ENCODE data around the gene FBXO31.
"Not testable (repeated sequence)": the region's sequence is repeated elsewhere in the genome, so short reads cannot be mapped to it uniquely, and the experiment has no call there.

The FBXO31 gene

DNA sequence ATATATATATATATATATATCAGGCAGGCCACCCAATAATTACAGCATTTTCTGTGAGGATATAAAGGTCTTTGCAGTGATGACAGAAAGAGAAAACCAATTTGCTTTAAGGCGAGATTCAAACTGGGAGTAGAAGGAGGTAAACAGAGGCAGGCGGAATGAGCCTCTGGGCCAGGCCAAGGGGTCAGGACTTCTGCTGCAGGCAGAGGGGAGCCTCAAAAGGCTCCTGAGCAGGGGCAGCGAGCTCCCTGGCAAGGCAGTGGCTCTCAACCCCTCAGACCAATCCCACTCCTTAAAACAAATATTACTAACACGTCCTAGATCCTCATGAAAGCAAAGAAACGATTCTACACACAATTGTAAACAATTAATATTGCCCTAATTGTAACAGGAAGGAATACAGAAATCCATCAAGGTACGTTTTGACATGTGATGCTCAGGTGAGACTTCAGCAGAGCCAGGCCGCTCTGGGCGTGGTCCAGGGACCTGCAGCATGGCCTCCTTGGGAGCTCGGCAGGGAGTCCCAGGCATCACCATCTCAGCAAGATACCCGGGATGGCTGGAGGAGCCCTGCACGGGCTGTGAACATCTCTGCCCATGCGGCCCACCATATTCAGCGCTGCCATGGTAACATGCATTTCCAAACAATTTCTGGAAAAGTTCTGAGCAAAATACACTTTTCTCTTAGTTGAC, 18.4 kb downstream of the FBXO31 start:
- DNase-seq (ENCODE audit: low read depth in 1 of 2, low spot score in 1 of 2) = no peak

DNA sequence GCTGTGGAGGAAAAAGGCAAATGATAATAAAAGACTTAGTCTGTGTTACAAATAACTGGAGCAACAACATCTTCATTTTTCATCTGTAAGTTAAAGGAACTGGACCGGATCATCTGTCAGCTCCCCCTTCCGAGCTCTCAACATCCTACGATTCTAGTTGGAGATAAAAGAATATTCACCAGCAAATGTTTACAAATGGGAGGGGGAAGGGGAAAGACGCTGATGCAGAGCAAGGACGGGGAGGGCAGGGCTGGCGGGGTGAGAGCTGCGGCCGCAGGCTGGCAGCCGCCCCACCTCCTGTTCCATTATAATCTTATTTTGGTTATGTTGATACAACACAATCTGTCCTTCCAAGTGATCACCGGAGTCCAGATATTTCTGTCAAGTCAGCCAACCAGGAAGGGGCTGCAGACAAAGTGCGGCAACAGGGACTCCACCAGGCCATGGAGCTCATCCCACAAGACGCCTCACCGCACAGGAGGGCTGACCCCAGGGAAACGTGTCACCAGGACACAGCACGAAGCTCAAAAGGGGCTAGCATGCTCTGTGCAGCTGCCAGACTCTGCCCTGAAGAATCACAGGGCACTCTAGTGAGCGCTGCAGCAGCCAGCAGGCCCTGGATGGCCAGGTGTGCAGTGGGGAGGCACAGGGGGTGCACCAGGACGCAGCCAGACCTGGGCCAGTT, 19.7 kb downstream of the FBXO31 start:
- DNase-seq (ENCODE audit: low read depth in 1 of 2, low spot score in 1 of 2) = no peak

DNA sequence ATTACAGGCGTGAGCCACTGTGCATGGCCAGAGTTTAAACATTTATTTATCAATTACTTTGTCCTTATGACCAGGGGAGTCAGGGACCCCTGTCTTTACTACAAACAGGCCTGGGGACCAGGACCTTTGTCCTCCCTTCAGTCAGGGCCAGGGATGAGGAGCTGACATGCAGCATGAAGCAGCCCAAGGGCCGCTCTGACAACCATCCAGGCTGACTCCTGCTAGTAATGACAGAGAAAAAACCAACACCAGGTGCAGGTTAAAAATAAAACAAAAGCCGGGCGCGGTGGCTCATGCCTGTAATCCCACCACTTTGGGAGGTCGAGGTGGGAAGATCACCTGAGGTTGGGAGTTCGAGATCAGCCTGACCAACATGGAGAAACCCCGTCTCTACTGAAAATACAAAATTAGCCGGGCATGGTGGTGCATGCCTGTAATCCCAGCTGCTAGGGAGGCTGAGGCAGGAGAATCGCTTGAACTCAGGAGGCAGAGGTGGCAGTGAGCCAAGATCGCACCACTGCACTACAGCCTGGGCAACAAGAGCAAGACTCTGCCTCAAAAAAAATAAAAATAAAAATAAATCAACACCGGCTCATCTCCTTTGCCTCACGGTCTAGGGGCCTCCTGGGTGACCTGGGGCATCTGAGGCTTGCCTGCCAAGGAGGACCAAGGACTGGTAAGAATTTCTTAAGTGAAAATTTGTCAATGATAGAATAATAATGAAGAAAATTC, 20.6 kb downstream of the FBXO31 start:
- not testable (repeated sequence) for DNase-seq (ENCODE audit: low read depth in 1 of 2, low spot score in 1 of 2)

DNA sequence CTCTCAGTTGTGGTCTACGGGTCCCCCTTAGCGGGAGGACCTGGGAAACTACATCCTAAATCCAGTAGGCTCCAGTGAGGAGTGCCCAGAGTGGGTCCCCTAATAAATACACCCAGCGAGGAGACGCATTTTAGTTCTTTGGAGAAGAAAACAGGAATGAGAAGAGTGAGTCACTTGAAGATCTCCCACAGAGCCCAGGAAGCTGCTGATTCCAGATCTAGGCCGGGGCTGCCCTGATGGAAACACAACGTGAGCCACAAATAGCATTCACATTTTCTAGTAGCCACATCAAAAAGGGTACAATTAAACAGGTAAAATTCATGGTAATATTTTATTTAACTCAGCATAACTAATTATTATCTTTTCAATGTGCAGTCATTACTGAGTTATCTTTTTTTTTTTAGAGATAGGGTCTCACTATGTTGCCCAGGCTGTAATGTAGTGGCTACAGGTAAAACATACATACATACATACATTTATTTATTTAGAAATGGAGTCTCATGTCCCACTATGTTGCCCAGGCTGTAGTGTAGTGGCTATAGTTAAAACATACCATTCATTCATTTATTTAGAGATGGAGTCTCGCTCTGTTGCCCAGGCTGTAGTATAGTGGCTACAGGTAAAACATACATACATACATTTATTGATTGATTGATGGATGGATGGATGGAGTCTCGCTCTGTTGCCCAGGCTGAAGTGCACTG, 21.5 kb downstream of the FBXO31 start:
- DNase-seq (ENCODE audit: low read depth in 1 of 2, low spot score in 1 of 2) = no peak

DNA sequence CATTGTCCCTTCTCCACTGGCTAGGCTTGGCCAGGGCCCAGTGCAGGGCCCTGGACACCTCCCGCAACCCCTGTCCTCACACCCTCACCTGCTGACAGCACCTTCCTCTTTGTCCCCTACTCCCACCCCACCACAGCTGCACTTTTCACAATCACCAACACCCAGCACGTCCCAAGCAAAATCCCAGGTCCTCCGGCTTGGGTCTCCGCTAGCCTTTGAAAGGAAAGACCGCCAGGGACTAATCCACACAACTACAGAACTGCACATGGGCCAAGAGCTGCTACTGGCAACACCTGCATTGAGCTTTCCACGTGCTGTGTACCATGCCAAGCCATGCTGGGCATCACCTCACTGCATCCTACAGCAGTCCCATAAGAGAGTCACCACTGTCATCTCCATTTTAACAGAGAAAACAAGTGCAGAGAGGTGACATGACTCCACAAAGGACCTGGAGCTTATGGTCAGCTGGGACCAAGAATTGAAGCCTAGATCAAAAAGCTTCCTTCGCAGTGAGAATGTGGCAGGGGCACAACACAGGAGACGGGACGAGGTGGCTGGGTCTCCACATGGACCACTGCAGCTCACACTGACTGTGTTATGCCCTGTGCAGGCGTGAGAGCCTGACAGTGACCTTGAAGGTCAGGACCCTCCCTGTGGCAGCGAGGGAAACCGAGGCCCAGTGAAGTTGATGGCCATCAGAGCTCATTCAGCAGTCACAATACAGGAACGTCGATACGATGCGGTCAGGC, 22.5 kb downstream of the FBXO31 start:
- no peak for DNase-seq (ENCODE audit: low read depth in 1 of 2, low spot score in 1 of 2)

DNA sequence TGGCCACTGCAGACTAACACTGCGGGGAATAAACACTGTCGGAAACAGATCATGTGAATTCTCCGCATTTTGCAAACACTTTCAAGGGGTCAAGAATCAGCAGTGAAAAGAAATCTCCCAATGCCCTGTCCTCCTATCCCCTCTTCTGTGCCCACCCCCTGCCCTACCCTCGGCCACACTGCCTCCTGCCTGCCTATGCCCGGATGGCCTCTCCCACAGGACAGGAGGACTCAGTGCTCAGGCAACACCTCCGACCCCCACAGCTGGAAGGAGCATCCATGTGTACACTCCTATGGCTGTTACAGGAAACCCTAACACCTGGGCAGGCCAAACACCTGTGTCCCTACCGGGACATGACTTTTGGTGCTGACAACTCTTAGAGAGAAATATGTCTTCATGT, 24.5 kb downstream of the FBXO31 start:
- no peak for DNase-seq (ENCODE audit: low read depth in 1 of 2, low spot score in 1 of 2)

DNA sequence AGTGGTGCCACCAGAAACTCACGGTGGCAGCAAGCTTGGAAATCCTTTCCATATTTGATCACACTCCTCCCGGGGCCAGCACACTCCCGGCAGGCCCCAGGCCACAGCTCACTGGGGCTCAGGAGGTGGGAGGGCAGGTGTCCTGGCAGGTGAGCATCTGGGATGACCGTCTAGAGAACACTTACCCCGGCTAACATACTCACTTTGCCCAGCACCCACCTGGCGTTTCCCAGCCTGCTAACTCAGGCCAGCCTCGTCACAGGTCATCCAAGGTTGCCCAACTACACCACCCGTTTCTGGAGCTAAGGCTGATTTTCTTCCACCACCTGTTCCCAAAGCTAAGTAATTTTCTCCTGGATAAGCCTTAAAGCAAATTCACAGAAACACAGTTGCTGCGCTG, 24.9 kb downstream of the FBXO31 start:
- DNase-seq (ENCODE audit: low read depth in 1 of 2, low spot score in 1 of 2) = no peak

DNA sequence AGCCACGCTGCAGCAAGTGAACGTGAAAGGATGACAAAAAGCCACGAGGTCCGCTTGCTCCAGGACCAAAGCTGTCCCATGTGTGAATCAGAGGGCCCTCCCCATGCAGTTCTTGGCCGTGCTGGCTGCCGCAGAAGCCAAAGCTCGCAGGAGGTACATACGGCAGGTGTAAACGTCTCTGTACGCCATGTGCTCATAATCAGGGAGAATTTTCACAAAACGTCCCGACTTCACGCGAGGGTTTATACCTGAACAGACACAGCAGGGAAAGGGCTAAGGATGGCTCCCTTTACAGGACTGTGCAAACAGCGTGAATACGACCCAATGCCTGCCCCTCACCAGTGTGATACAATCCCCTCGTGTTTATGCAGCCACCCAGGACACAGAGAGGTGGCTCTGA, 25.3 kb downstream of the FBXO31 start:
- DNase-seq (ENCODE audit: low read depth in 1 of 2, low spot score in 1 of 2) = no peak

DNA sequence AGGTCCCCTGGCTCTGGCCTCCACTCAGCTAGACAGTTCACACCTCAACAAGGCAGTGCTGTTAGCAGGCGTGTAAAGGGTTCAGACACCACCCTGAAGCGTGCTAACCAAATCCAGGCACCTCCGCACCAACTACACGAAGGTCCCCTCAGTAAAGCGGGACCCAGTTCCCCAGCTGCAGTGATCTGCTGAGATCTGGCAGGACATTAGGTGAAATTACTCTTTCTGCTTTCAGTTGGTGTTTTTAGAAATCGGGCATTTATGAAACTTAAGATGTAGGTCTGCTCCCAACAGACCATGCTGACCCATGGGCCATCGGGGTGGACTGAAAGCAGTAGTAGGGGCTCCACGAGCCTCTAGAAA, 27.1 kb downstream of the FBXO31 start:
- DNase-seq (ENCODE audit: low read depth in 1 of 2, low spot score in 1 of 2) = no peak

DNA sequence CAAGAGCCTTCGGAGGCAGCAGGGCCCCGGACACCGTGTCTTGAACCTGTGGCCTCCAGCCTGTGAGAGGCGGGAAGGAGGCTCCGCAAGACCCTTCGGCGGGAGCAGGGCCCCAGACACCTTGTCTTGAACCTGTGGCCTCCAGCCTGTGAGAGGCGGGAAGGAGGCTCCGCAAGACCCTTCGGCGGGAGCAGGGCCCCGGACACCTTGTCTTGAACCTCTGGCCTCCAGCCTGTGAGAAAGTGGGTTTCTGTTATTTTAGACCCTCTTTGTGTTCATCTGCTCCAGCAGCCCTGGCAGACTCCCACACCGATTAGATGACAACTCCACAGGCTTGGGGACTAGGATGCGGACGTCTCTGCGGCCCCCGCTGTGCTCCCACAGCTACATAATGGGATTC, 30.0 kb downstream of the FBXO31 start:
- no peak for DNase-seq (ENCODE audit: low read depth in 1 of 2, low spot score in 1 of 2)

DNA sequence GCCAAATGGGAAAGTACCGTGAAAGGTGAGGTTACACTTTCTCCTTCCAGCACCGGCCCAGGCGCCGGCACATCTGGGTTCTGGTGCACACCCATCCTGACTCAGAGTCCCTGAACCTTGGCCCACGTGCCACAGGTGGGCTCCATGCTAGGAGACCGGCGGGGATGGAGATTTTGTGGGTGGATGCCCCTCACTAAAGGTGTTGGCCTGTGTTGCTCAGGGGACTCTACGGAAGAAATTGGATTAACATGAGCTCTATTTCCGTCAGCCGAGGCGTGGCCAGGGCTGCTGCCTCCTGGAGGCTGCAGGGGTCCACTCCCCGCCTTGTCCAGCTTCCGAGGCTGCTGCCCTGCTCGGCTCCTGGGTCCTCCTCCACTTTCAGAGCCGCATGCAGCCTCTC, 30.8 kb downstream of the FBXO31 start:
- no peak for DNase-seq (ENCODE audit: low read depth in 1 of 2, low spot score in 1 of 2)

DNA sequence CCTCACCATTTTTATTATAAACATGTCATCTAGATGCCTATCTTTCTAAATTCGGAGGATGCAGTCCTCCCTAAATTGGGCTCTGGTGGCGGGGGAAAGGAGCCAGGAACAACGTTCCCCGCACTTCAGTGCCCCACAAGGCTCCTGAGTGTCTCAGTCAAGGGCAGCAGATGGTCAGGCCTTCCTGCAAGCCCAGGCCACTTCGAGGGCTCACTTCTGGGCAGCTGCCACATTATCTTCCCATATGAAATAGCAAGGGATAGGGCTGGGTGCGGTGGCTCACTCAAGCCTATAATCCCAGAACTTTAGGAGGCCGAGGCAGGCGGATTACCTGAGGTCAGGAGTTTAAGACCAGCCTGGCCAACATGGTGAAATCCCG, 32.3 kb downstream of the FBXO31 start:
- DNase-seq (ENCODE audit: low read depth in 1 of 2, low spot score in 1 of 2) = no peak

DNA sequence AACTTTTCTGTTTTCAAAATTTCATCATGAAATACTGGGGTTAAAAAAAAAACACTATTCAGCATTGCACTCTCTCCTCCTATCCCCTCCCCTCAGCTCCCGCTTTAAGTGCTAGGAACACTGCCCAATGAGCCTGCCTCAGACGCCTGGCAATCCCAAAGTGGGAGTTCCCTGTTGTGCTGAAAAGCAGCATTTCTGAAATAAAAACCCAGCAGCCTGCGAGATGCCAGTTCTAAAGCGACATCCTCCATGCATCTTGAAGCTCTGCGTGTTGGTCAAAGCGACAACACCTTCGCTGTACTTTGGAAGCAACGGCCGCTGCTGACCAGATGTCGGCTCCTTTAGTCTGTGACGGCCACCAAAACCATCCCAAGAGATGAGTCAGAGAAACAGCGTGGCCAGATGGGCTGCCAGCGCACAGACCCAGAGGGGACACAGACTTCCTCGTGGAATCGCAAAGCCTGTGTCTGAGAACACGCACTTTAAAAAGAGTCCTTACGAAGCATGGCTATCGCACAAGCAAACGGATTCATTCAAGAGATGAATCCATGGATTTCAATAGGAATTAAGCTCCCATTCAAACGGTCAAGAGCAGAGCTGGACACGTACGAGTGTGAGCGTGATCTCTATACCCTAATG, 32.8 kb downstream of the FBXO31 start:
- DNase-seq (ENCODE audit: low read depth in 1 of 2, low spot score in 1 of 2) = no peak

DNA sequence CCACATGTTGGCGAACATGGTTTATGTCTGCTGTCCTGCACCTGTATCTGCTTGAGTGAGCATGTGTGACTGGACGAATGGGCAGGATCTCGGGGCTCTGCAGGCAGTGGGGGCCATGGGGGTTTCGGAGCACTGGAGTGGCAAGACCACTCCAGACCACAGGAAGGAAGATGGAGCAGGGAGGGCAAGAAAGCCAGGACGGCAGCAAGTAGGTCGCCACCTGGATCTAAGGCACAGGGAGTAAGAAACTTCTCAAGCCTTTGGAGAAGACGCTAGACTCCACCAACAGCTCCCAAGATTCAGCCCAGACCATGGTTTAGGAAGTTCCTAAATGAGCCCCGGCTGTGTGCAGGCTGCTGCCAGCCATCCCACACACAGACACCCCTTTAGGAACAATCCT, 33.5 kb downstream of the FBXO31 start:
- no peak for DNase-seq (ENCODE audit: low read depth in 1 of 2, low spot score in 1 of 2)

DNA sequence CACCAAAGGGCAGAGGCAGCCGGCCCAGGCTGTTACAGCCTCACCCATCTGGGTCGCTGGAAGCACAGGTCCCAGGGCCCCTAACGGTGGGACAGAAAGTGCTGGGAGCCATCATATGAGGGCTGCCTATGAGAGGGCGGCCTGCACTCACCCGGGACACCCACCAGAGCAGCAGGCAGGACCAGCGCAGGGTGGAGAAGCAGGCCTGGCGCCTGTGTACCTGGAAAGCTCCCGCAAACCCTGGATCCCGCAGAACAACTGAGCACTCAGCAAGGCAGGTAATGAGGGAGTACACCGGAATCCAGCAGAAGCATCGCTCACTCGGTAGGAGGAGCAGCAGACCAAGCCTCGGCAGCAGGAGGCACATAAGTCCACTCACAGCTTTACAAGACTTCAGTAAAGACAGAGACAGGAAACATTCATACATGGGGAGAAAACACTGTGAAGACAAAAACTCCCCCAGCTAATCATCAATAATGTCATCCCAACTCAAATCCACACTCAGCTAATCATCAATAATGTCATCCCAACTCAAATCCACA, 34.9 kb downstream of the FBXO31 start:
- DNase-seq (ENCODE audit: low read depth in 1 of 2, low spot score in 1 of 2) = no peak

DNA sequence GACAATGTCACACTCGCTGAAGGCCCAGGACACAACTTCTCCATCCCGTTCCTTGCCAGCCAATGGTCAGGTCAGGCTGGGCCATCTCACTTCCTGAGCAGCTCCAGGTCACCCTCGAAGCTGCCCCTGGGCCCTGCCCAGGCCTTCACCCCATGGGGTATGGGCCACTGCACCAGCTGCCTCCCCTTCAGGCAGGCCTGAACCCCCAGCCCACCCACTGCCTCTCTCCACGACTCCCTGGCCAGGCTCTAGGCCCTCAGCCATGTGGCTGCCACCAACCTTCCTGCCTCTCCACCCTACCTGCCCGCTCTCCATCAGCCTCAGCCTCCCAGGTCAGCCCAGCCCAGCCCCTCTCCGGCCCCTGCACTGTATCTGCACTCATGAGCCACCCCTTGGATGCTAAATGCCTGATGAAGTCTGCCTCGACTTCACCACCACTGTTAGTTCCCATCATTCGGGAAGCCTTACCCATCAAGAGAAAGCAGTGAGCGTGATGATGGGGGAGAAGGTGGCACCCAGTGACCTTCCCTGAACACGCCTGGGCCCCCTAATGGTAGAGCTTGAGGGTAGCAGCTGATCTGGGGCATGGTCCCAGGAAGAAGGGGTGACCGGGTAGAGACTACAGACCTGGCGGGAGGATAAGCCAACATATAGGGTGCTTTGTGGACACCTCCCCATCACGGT, 35.5 kb downstream of the FBXO31 start:
- no peak for DNase-seq (ENCODE audit: low read depth in 1 of 2, low spot score in 1 of 2)

DNA sequence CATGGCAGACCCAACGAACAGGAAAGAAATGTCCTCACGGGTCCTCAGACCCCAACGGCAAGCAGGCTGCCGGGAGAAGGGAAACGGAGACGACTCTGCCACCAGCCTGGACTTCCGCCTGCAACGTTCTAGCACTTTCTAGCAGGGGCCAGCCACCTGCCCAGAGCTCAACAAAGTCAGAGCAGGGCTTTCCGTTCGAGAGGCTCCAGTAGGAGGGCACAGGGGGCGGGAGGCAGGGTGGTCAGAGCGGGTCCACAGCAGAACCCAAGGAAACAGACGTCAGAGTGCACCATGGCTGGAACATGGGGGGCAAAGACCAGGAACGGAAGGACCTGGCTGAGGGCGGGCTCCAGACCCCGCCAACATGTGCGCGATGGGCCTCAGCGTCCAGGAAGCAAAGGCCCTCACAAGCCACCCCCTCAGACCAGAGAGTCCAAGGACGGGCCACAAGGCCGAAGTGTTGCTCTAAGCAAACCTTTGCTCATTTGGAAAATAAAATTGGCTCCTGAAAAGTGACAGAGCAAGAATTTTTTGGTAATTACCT, 37.0 kb downstream of the FBXO31 start:
- no peak for DNase-seq (ENCODE audit: low read depth in 1 of 2, low spot score in 1 of 2)

DNA sequence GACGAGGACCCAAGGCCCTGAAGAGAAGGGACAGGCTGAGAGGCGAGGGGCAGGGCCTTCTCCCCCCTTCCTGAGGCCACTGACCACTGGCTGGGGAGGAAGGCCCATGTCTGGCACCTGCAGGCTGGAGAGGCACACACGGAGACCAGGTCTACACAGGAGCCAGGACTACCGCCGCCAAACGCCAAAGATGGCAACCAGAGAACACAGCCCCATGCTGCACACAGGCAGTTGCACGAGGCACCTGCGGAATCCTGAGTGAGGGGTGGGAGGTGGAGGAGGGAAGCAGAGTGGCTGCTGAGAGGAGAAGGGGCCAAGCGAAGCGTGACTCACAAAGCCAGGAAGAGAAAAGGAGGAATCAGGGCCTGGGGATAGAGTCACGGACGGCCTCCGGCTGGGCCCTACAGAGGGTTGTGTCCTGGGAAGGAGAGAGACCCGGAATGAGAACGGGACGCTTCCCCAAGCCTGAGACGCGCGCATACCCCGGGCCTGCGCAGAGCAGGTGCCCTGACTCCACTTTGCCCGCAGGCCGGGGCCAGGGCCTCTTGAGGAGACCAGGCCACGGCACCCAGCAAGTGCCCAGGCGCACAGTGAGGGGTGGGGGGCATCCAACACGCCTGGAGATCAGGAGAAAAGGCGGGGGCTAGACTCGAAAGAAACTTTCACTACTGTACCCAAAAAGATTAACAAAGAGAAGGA, 37.7 kb downstream of the FBXO31 start:
- DNase-seq (ENCODE audit: low read depth in 1 of 2, low spot score in 1 of 2) = no peak

Measured in activated CD4-positive, alpha-beta T cell treated with anti-CD3 and anti-CD28 coated beads, Interleukin-2, amount 50 U/mL, for 24 hours (primary cell).